T-cell (primary cell): ENCODE results near the gene ADAMTSL2. TPM values are rescaled to one million over a fixed set of nuclear protein-coding genes. Genes with fewer than 3 reads are reported as not detected.

Experiments
- ATAC-seq, 4 experiments: fragments of 200-7000 bp in 3 of 4; fragments of 150-1000 bp in 1 of 4; cut with Tn5 transposase; replicated peaks in 1 of 4; 1 replicate in 3 of 4; 2 replicates in 1 of 4; pipeline ENCODE4 v1.10.0; 2021; ENCODE audit warnings: moderate library complexity in 3 of 4, mild to moderate bottlenecking in 2 of 4, moderate number of reproducible peaks in 1 of 4
- CTCF ChIA-PET, 2 donors: fragments of 300-600 bp; sonication (Branson Sonifier 250); formaldehyde crosslinking; loops; one replicate each; lab custom pipeline; 2022; ENCODE audit warnings: antibody characterized with exemption in 2 of 2; lab: Charles Lee
- POLR2A ChIA-PET, 2 donors: fragments of 300-600 bp; sonication (Branson Sonifier 250); formaldehyde crosslinking; loops; one replicate each; lab custom pipeline; 2022; ENCODE audit warnings: antibody characterized with exemption in 2 of 2; lab: Charles Lee
- DNase-seq, 35 experiments: peaks; one replicate each; pipeline versions ENCODE4 v3.0.0 to v3.0.0-alpha.2; 2013 to 2023
- H3K27ac ChIP-seq: one replicate; pipeline ENCODE4 v1.5.1; 2013; ENCODE audit warnings: low read length
- H3K27me3 ChIP-seq, 2 experiments: replicated peaks in 1 of 2; 1 replicate in 1 of 2; 2 replicates in 1 of 2; pipeline versions ENCODE4 v1.6.1 to v1.7.0; 2013; ENCODE audit warnings: low read length in 1 of 2, mixed read lengths in 1 of 2; ENCODE audit not compliant: control insufficient read depth in 2 of 2, insufficient read depth in 2 of 2; ENCODE audit errors: extremely low read depth in 1 of 2
- H3K36me3 ChIP-seq, 2 donors: 1 replicate in 1 of 2; 2 replicates in 1 of 2; pipeline versions ENCODE4 v1.6.1 to v1.7.0; 2013; ENCODE audit warnings: low read length in 1 of 2; ENCODE audit not compliant: control insufficient read depth in 2 of 2, insufficient read depth in 1 of 2; ENCODE audit errors: extremely low read depth in 1 of 2
- H3K4me1 ChIP-seq, 2 experiments: 1 replicate in 1 of 2; 2 replicates in 1 of 2; pipeline versions ENCODE4 v1.6.1 to v1.7.0; 2013; ENCODE audit warnings: low read length in 2 of 2, mixed read lengths in 1 of 2; ENCODE audit not compliant: insufficient read depth in 2 of 2, control insufficient read depth in 1 of 2; ENCODE audit errors: extremely low read depth in 1 of 2
- H3K4me3 ChIP-seq, 2 donors: 1 replicate in 1 of 2; 2 replicates in 1 of 2; pipeline versions ENCODE4 v1.5.1 to v1.7.0; 2013; ENCODE audit warnings: mild to moderate bottlenecking in 2 of 2, low read length in 1 of 2, moderate library complexity in 1 of 2; ENCODE audit not compliant: control insufficient read depth in 1 of 2; ENCODE audit errors: extremely low read depth in 1 of 2
- H3K9me3 ChIP-seq: 2 replicates; pipeline ENCODE4 v1.7.0; 2013
- H3K27ac Mint-ChIP-seq, 2 donors: one replicate each; pipeline ENCODE4 v1.8.0; 2020 to 2021; ENCODE audit warnings: mild to moderate bottlenecking in 2 of 2, mixed read lengths in 2 of 2
- H3K27me3 Mint-ChIP-seq, 2 donors: one replicate each; pipeline ENCODE4 v1.8.0; 2021 to 2022; ENCODE audit warnings: mixed read lengths in 2 of 2
- H3K36me3 Mint-ChIP-seq: one replicate; pipeline ENCODE4 v1.8.0; 2021; ENCODE audit warnings: mixed read lengths
- H3K4me1 Mint-ChIP-seq, 3 donors: one replicate each; pipeline ENCODE4 v1.8.0; 2020 to 2022; ENCODE audit warnings: mixed read lengths in 3 of 3, mild to moderate bottlenecking in 1 of 3
- H3K4me3 Mint-ChIP-seq, 3 donors: one replicate each; pipeline ENCODE4 v1.8.0; 2020 to 2022; ENCODE audit warnings: mild to moderate bottlenecking in 3 of 3, mixed read lengths in 3 of 3, moderate library complexity in 3 of 3
- H3K9me3 Mint-ChIP-seq, 3 donors: one replicate each; pipeline ENCODE4 v1.8.0; 2020 to 2022; ENCODE audit warnings: mixed read lengths in 3 of 3
- WGBS: methylation state at CpG from one replicate; pipeline ENCODE4 v1.1.5; 2013; ENCODE audit warnings: missing lambda C conversion rate; ENCODE audit not compliant: insufficient coverage; 5-methylcytosine and 5-hydroxymethylcytosine counted together
- total RNA-seq, 35 experiments: library from RNA in 6 of 35; stranded (reverse) in 6 of 35; fragments of 120-200 nt in 1 of 35; gene quantifications; one replicate each; pipeline versions ENCODE4 v1.2.1 to v1.2.4 and lab custom pipeline; 2013 to 2026

ADAMTSL2 gene
- total RNA-seq, 5 donors from 2014 or later (not counting 1 experiment from before 2014, with no cell fraction given): 0.16 to 0.76 (median 0.53) TPM

DNA sequence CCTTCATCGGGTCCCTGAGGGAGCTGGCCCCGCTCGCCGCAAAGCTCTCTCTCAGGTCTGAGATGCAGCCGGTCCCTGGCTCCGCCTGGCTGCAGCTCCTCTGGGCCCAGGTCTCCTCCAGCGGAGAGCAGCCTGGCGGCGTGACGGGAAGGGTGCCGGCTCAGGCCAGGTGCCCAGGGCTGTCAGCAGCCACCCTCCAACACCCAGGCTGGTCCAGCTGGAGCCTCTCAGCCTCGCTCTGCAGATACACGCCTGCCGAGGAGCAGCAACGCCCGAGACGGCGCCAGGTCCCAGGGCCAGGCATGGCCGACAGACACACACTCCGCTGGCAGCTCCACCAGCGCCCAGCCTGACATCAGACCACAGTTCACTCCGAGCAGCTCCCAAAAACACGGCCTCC, 49.1 kb downstream of the ADAMTSL2 start:
- WGBS: 85% methylated on average over 23 of the region's 23 CpGs
- Mint-ChIP-seq H3K4me3 (no peak overlapping the region), H3K27me3 (peaks cover 34 to 60% of the 10 kb centered on the region in 2 donors), H3K9me3 (no peaks in the 10 kb centered on the region), H3K4me1 (peaks cover 7 to 9% (median 8%) of the 10 kb centered on the region in 3 donors), H3K27ac (no peak overlapping the region), H3K36me3 (no peaks in the 10 kb centered on the region)
- Histone ChIP-seq H3K9me3 (no peaks in the 10 kb centered on the region), H3K4me3 (no peak overlapping the region), H3K4me1 (peaks cover 9 to 16% of the 10 kb centered on the region in 2 experiments), H3K27me3 (peaks cover 0 to 79% of the 10 kb centered on the region in 2 experiments), H3K36me3 (no peaks in the 10 kb centered on the region), H3K27ac (no peak overlapping the region)
- DNase-seq: no peak
- ChIA-PET POLR2A (no interaction called here), CTCF (no interaction called here)
- no peak for ATAC-seq

DNA sequence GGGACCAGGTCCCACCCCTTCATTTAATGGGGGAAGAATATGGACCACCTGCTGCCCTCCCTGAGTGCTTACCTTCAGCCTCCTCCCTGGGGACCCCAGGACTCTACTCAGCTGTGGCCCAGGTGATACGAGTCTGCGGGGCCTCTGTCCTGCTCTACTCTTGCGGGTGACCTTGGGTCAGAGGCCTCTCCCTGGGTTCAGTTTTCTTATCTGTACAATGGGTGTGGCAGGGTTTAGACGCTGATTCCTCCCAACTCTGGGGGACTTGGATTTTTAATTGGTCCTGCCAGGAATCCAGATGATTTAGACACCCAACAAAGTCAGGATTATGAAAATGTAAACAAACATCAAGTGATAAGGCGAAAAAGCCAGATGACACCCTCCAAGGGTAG, 49.7 kb downstream of the ADAMTSL2 start:
- Mint-ChIP-seq H3K4me3 (no peak overlapping the region), H3K4me1 (peaks cover 7 to 9% (median 8%) of the 10 kb centered on the region in 3 donors), H3K27me3 (peaks cover 34 to 60% of the 10 kb centered on the region in 2 donors), H3K27ac (no peak overlapping the region), H3K9me3 (no peaks in the 10 kb centered on the region), H3K36me3 (no peaks in the 10 kb centered on the region)
- Histone ChIP-seq H3K27ac (no peak overlapping the region), H3K4me1 (peaks cover 9 to 16% of the 10 kb centered on the region in 2 experiments), H3K9me3 (no peaks in the 10 kb centered on the region), H3K36me3 (no peaks in the 10 kb centered on the region), H3K27me3 (peaks cover 0 to 73% of the 10 kb centered on the region in 2 experiments), H3K4me3 (no peak overlapping the region)
- DNase-seq (no peak), ATAC-seq (no peak)
- 82% methylated on average over 4 of the region's 5 CpGs for WGBS
- ChIA-PET POLR2A (no interaction called here), CTCF (no interaction called here)

DNA sequence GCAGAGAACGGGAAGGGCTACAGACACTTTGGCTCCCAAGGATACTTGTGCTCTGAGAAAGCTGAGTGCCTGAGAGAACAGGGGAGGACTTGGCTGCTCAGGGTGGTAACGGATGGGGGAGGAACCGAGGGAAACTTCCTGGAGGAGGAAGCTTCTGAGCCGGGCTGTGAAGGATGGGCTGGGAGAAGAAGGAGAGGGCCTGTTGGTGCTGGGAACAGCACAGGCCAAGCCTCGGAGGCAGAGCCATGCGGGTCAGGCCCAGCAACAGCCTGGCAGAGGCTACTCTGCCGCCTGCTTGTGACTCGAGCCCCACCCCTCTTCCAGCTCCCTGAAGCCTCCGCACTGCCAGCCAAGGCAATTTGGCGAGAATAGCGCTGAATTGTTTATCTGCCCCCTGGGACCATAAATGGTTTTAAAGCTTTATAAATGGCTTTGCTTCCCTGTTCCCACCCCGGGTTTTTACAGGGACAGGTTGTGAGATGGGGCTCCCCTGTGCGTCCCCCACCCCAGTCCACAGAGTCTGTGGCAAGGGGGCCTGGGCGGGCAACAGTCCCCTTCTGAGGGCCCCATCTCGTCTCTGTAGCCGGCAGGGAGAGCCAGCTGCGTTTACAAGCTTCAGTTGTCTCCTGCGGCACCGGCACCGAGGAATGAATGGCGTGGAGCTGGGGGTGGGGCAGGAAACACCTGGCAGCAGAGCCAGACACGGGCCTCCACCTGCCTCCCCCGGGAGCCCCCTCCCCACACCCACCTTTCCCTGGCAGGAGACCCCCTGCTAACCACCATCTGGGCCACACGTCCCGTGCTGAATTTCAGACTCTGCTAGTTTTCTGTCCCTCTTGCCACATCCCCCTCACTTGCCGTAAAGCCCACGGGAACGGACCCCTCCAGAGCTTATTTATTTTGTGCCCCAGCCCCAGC, 50.3 kb downstream of the ADAMTSL2 start:
- Mint-ChIP-seq H3K27me3 (peaks cover 34 to 53% of the 10 kb centered on the region in 2 donors), H3K27ac (no peak overlapping the region), H3K36me3 (no peaks in the 10 kb centered on the region), H3K4me1 (peaks cover 7 to 9% (median 8%) of the 10 kb centered on the region in 3 donors), H3K4me3 (peak overlapping the region in 1 of 3 donors; percentile 27), H3K9me3 (no peaks in the 10 kb centered on the region)
- Histone ChIP-seq H3K27me3 (peaks cover 0 to 71% of the 10 kb centered on the region in 2 experiments), H3K9me3 (no peaks in the 10 kb centered on the region), H3K36me3 (no peaks in the 10 kb centered on the region), H3K4me3 (peak overlapping the region in 1 of 2 donors; percentile 18), H3K4me1 (peaks cover 6 to 16% of the 10 kb centered on the region in 2 experiments), H3K27ac (no peak overlapping the region)
- ChIA-PET CTCF (no interaction called here), POLR2A (no interaction called here)
- ATAC-seq (no peak), DNase-seq (no peak)
- WGBS: 25% methylated on average over 20 of the region's 28 CpGs

DNA sequence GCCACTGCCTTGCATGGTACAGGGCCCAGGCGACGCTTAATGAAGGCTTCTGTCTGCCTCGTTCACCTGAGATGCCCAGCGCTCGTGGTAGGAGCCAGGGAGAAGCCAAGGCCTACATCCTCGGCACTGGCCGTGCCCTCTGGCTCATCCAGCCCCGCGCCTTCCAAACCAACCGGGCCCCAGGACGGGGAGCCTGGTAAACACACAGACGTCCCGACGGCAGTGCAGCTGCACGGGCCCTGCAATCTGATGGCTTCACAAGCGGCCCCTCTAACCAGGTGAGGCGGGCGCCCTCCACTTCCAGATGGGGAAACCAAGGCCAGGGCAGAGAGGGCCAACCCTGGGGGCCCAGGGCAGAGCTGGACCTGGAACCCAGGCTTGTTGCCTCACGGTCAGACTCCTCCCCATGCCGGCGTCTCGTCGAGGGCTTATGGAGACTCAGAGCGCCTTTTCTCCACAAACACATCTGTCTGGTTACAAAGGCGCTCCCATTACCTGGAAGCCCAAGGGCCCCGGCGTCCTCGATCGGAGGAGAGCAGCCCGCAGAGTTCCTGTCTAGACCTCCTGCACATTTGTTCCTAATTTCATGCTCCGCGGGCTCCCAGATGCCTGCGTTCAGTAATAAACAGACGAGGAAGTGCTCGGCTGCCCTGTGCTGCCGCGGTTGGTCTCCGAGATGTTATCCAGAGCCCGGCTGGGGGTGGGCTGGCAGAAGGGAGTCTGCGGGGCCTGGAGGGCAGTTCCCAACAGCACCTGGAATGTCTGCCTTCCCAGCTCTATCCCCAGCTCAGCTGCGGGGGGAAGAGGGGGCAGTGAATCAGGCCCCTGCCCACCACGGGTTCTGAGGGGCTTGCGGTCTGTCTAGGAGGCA, 51.2 kb downstream of the ADAMTSL2 start:
- WGBS: 16% methylated on average over 39 of the region's 43 CpGs
- H3K27ac Mint-ChIP-seq: no peak overlapping the region
- Histone ChIP-seq H3K27me3 (peaks cover 0 to 70% of the 10 kb centered on the region in 2 experiments), H3K4me3 (peak overlapping the region in 1 of 2 donors; percentile 18), H3K27ac (no peak overlapping the region), H3K9me3 (no peaks in the 10 kb centered on the region), H3K36me3 (no peaks in the 10 kb centered on the region), H3K4me1 (peaks cover 5 to 16% of the 10 kb centered on the region in 2 experiments)
- H3K36me3 Mint-ChIP-seq: no peaks in the 10 kb centered on the region
- no peaks in the 10 kb centered on the region for H3K9me3 Mint-ChIP-seq
- DNase-seq: no peak
- no peak for ATAC-seq
- peaks cover 25 to 44% of the 10 kb centered on the region in 2 donors for H3K27me3 Mint-ChIP-seq
- H3K4me1 Mint-ChIP-seq: peaks cover 7 to 9% (median 8%) of the 10 kb centered on the region in 3 donors
- peak overlapping the region in 1 of 3 donors; percentile 27 for H3K4me3 Mint-ChIP-seq
- ChIA-PET CTCF (no interaction called here), POLR2A (no interaction called here)

DNA sequence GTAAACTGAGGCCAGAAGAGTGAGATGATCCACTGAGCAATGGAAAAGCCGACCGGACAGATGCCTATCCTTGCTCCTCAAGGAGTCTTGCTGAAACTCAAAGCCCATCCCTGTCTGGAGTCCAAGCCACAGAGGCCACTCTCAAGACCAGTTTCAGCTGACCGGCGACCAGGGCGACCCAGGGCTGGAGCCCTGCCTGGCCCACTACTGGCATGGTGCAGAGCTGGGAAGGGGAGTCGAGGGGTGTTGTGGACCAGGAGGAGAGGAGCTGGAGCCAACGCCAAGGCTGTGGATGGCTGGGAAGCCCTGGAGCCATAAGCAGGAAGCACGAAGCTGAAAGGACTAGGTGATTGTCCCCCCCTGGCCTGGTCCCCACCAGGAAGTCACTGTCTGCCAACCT, 52.5 kb downstream of the ADAMTSL2 start:
- ChIA-PET CTCF (no interaction called here), POLR2A (no interaction called here)
- H3K27me3 Mint-ChIP-seq: peaks cover 17 to 33% of the 10 kb centered on the region in 2 donors
- no peak overlapping the region for H3K27ac Mint-ChIP-seq
- H3K4me1 Mint-ChIP-seq: peaks cover 7 to 9% (median 8%) of the 10 kb centered on the region in 3 donors
- Histone ChIP-seq H3K9me3 (no peaks in the 10 kb centered on the region), H3K36me3 (no peaks in the 10 kb centered on the region), H3K27me3 (peaks cover 0 to 78% of the 10 kb centered on the region in 2 experiments), H3K4me1 (peaks cover 5 to 16% of the 10 kb centered on the region in 2 experiments), H3K27ac (no peak overlapping the region), H3K4me3 (no peak overlapping the region)
- no peaks in the 10 kb centered on the region for H3K9me3 Mint-ChIP-seq
- no peak overlapping the region for H3K4me3 Mint-ChIP-seq
- DNase-seq (no peak), ATAC-seq (no peak)
- H3K36me3 Mint-ChIP-seq: no peaks in the 10 kb centered on the region
- 98% methylated on average over 6 of the region's 8 CpGs for WGBS

DNA sequence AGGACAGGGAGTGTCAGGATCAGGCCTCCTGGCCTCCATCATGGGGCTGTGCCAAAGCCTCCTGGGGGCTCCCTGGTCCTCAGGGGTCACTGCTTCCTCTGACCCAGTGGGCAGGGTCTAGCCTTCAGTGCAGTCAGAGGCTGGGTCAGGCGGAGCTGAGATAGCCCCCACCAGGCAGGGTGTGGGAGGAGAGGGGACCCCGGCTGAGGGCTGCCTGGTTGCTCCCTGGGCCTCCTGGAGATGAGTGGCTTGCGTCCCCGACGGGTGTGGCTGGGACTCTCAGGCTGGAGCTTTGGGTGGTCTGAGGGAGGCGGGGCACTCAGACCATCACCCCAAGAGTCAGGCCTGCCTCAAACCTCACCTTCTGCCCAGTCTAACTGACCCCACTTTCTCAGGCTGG, 53.0 kb downstream of the ADAMTSL2 start:
- ChIA-PET CTCF (no interaction called here), POLR2A (no interaction called here)
- Histone ChIP-seq H3K4me3 (no peak overlapping the region), H3K27me3 (peaks cover 0 to 73% of the 10 kb centered on the region in 2 experiments), H3K36me3 (no peaks in the 10 kb centered on the region), H3K27ac (no peak overlapping the region), H3K4me1 (peaks cover 5 to 16% of the 10 kb centered on the region in 2 experiments), H3K9me3 (no peaks in the 10 kb centered on the region)
- Mint-ChIP-seq H3K4me1 (peaks cover 7 to 9% (median 8%) of the 10 kb centered on the region in 3 donors), H3K27me3 (peaks cover 14 to 29% of the 10 kb centered on the region in 2 donors), H3K9me3 (no peaks in the 10 kb centered on the region), H3K27ac (no peak overlapping the region), H3K4me3 (no peak overlapping the region), H3K36me3 (no peaks in the 10 kb centered on the region)
- no peak for DNase-seq
- no peak for ATAC-seq
- 100% methylated on average over 2 of the region's 6 CpGs for WGBS
